Measurements from ENCODE around the gene MYMK. TPM values are rescaled to one million over a fixed set of nuclear protein-coding genes. Genes with fewer than 3 reads are reported as not detected.

Gene MYMK
- total RNA-seq, 1 donor from 2014 or later, result not detected

- Histone ChIP-seq H3K27ac (no peak overlapping the region), H3K4me3 (no peak overlapping the region), H3K9me3 (no peaks in the 10 kb centered on the region), H3K4me1 (peaks cover 4% of the 10 kb centered on the region), H3K36me3 (no peaks in the 10 kb centered on the region), H3K27me3 (peaks cover 4% of the 10 kb centered on the region)
- ATAC-seq, result no peak
- intact Hi-C loops (cut with DNase I), result no loop called here
- no peak for DNase-seq
- no peak for TF ChIP-seq CTCF (IDR thresholded peaks at IDR 0.05)
Measured at GRCh38 chr9:133518706-133519449, 5.9 kb downstream of the MYMK start.

- DNase-seq, result no peak
- no peak for TF ChIP-seq CTCF (IDR thresholded peaks at IDR 0.05)
- no peaks in the 10 kb centered on the region for H3K36me3 ChIP-seq
- H3K27ac ChIP-seq, result no peak overlapping the region
- no peaks in the 10 kb centered on the region for H3K9me3 ChIP-seq
- peaks cover 8% of the 10 kb centered on the region for H3K4me1 ChIP-seq
- H3K4me3 ChIP-seq, result no peak overlapping the region
- ATAC-seq, result no peak
- intact Hi-C loops (cut with DNase I), result no loop called here
- H3K27me3 ChIP-seq, result peaks cover 4% of the 10 kb centered on the region
Measured at GRCh38 chr9:133518200-133518599, 6.6 kb downstream of the MYMK start.

GRCh38 chr9:133517711-133518110 is 7.0 kb downstream of the MYMK start:
- Histone ChIP-seq H3K9me3 (no peaks in the 10 kb centered on the region), H3K27ac (no peak overlapping the region), H3K4me1 (peaks cover 9% of the 10 kb centered on the region), H3K36me3 (no peaks in the 10 kb centered on the region), H3K4me3 (no peak overlapping the region), H3K27me3 (peaks cover 4% of the 10 kb centered on the region)
- TF ChIP-seq CTCF (IDR thresholded peaks at IDR 0.05), result no peak
- DNase-seq, result no peak
- no peak for ATAC-seq
- intact Hi-C loops (cut with DNase I), result no loop called here

GRCh38 chr9:133516961-133517350 is 7.8 kb downstream of the MYMK start:
- Histone ChIP-seq H3K9me3 (no peaks in the 10 kb centered on the region), H3K4me3 (no peak overlapping the region), H3K4me1 (peaks cover 9% of the 10 kb centered on the region), H3K36me3 (no peaks in the 10 kb centered on the region), H3K27ac (no peak overlapping the region), H3K27me3 (peaks cover 4% of the 10 kb centered on the region)
- DNase-seq (no peak), ATAC-seq (no peak)
- intact Hi-C loops (cut with DNase I), result no loop called here
- no peak for TF ChIP-seq CTCF (IDR thresholded peaks at IDR 0.05)

GRCh38 chr9:133516256-133516960 is 8.4 kb downstream of the MYMK start:
- DNase-seq (no peak), ATAC-seq (no peak)
- Histone ChIP-seq H3K27me3 (peaks cover 4% of the 10 kb centered on the region), H3K36me3 (no peaks in the 10 kb centered on the region), H3K27ac (no peak overlapping the region), H3K4me1 (peaks cover 9% of the 10 kb centered on the region), H3K4me3 (no peak overlapping the region), H3K9me3 (no peaks in the 10 kb centered on the region)
- intact Hi-C loops (cut with DNase I), result no loop called here
- TF ChIP-seq CTCF (IDR thresholded peaks at IDR 0.05), result no peak
